MV-4-11 (cell line): ENCODE measurements around the gene INPP5A.

ENCODE experiments used
- DNase-seq: peaks from one replicate; lab custom pipeline; 2025; lab: John Stamatoyannopoulos, UW

INPP5A gene

DNA sequence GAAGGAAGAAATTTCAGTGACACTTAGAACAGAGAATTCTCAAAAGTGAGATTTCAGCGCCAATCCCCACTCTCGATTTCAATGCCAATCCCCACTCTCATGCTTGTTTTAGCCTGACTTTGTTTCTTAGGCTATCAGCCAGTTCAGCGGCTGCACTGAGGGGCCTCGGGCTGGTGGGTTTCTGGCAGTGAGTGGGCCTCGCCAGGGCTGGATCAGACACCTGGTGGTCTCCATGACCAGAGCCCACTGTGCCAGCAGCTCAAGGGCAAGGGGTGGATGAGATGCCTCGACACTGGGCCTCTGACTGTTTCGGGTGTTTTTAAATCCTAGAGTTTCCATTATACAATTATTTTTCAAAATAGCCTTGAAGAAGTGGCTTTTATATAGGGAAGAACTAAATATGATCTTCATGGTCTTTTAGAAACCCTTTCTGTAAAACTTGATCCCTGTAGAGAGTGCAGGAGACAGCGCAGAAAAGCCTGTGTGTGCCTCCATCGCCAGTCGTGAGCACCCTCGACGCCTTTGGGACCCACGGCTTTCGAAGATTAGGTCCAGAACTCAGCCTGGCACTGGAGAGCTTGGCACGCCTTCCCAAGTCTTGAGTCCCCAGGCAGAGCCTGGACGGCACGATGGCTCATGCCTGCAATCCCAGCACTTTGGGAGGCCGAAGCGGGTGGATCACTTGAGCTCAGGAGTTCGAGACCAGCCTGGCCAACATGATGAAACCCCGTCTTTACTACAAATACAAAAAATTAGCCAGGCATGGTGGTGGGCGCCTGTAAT is 76.2 kb downstream of the INPP5A start:
- no peak for DNase-seq

DNA sequence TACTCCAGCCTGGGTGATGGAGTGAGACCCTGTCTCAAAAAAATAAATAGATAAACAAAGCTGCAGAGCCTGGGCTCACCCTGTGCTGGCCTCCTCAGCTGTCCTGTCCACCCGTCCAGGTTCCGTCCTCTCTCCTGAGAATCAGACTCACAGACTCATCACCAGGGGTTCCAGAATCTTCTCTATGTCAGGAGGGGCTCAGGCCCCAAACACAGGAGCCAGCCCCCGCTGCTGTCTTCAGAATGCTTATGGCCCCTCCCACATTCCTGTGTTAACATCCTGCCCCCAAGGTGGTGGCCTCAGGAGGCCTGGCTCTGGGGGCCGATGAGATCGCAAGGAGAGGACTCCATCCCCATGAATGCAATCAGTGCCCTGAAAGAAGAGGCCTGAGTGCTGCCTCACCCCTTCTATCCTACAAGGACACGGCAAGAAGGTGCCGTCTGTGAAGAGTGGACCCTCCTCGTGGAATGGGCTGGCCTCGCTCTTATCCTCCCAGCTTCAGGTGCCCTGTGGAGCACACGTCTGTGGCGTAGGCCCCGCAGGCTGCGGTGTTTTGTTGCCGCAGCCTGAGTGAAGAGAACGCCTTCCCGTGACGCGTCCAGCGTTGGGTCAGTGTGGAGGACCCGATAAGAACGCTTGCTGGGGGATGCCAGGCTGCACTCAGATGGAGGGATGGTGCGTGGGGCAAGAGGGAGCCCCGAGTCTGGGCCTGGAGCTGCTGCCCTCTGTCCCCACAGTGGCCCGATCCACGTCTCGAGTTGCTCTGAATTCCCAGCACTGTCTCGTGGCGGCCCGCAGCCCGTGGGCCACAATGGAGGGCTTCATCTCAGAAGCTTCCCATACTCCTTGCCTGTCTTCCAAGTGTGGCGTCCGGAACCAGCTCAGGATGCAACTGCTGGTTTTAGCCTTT is 77.1 kb downstream of the INPP5A start:
- DNase-seq, result no peak

DNA sequence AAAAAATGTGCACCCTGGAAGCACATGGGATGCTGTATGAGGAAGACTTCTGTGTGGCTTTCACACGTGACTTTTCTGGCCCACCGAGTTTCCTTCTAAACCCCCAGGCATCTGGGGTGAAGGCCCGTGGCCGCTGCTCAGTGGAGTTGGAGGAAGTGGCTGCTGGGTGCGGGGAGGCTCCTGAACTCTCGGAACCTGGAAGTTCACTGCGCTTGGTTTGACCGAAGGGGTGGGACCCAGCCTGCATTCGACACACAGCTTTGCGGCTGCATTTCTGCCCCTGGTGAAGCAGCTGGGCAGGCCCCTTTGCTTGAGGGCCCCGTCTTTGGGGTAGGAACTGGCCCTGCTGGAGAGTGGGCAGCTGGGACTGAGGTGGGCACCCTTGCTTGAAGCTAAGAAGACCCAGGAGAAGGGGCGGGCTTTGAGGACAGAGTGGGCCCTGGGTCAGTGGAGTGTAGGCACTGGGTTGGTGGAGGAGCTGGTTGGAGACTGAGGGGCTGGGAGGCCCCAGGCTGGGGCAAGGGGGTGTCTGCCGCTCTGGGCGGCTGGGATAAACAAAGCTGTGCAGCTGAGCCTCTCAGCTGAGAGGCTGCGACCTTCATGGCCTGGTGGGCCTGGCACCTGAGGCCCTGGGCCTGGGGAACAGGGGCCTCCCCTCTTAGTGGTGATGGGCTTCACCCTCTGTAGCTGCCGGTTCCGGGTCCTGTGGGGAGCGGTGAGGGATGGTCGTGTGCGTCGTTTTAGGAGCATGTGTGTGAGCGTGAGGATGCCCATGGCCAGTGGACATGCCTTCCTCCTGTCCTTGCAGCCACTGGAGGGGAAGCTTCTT is 78.0 kb downstream of the INPP5A start:
- no peak for DNase-seq

DNA sequence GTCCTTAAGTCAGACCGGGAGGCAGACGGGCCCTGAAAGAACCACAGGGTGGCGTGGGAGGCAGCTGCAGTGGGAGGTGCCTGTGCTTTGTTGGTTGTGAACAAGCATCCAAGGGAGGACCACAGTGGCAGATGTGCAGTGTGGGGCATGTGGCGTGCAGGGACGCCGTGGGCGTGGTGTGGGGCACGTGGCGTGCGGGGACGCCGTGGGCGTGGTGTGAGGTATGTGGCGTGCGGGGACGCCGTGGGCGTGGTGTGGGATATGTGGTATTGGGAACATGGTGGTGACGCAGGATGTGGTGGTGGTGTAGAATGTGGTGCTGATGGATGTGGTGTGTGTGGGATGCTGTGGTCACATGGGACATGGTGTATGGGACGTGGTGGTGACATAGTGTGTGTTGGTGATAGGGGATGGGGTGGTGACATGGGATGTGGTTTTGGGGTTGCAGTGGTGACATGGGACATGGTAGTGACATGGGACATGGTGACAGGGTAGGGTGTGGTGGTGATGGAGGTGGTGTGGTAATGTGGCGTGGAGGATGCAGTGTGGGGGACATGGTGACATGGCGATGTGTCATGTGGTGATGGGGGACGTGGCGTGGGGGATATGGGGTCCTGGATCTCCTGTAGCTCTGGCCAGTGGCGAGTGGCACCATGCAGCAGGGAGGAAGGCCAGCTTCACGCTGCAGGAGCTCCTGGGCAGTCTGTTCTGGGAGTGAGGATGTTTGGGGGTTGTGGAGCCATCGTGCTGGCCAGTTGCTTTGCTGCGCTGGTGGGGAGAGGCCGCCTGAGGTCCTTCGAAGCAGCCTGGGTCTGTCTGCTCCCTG is 78.8 kb downstream of the INPP5A start:
- peak; percentile 21 for DNase-seq

DNA sequence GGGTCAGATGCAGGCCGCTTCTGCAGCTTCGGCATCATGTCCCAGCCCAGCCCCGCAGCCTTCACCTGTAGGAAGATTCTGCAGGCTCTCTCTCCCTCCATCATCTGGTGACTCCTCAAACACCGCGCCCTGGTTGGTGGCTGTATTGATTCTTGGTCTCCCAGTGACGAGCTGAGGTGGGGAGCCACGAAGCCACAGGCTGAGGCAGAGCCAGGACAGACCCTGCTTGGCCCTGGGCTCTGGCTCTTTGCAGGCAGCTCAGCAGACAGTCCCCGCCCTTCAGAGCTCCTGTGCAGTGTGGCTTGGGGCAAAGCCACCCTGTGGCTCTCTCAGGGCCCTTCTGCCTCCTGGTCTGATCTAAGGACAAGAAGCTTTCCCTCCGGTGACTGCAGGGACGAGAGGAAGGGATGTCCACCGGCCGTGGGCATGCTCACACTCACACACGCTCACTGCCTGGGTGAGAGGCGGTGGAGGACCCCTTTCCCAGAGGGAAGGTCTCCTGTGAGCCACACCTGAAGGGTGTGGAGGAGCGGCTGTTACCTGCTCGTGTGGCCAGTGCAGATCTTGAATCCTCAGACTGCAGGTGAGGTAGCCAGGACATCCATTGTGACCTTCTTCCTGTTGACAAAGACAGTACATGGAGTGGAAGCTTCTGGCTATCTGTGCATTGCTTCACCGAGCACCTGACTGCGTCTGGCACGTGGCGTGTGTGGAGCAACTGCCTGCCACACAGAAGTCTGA is 79.6 kb downstream of the INPP5A start:
- no peak for DNase-seq

DNA sequence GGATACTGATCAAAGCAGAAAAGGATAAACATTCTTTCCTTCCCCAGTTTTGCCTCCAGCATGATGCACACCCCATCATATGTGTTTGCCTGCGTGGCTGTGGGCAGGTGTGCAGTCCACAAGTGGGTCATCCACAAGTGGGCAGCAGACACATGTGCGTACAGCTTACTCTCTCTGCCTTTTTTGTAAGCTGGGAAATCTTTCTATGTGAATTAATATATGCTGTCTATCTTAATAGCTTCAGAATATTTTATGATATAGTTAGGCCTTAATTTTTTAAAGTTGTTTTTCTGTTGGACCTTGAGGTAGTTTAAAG is 80.1 kb downstream of the INPP5A start:
- DNase-seq, result no peak

DNA sequence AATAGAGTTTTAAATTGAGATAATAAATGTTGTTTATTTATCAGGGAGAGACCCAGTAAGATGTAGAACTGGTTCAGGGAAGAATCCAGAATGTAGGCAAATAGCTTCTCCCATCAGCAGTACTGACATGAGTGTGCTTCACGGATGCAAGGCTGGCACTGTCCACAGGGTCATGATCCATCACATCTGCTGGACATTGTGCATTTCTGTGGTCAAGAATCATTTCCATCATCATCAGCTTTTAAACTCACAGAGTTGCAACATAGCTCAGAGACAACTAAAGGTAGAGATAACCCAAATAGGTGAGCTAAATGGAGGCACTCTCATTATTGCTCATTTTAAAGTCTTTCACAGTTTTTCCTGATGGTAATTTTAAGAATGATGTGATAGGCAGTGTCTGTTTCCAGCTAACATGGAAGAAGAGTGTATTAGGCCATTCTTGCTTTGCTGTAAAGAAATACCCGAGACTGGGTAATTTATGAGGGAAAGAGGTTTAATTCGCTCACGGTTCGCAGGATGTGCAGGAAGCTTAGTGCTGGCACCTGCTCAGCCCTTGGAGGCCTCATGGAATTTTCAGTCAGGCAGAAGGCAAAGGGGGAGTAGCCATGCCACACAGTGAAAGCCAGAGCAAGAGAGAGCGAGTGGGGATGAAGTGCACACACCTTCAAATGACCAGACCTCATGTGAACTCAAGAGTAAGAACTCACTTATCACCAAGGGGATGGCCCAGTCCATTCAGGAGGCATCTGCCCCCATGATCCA is 80.8 kb downstream of the INPP5A start:
- DNase-seq, result no peak

DNA sequence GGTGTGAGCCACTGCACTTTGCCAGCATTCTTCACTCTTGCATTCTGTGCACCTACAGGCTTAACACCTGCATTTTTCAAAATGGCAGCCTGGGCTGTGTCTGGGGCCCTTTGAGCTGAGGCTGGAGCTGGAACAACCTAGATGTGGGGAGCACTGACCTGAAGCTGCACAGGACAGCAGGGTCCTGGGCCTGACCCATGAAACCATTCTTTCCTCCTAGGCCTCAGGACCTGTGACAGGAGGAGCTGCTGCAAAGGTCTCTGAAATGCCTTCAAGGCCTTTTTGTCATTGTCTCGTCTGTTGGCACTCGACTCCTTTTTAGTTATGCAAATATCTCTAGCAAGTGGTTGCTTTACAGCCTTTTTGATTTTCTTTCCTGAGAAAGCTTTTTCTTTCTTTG is 82.3 kb downstream of the INPP5A start:
- no peak for DNase-seq

DNA sequence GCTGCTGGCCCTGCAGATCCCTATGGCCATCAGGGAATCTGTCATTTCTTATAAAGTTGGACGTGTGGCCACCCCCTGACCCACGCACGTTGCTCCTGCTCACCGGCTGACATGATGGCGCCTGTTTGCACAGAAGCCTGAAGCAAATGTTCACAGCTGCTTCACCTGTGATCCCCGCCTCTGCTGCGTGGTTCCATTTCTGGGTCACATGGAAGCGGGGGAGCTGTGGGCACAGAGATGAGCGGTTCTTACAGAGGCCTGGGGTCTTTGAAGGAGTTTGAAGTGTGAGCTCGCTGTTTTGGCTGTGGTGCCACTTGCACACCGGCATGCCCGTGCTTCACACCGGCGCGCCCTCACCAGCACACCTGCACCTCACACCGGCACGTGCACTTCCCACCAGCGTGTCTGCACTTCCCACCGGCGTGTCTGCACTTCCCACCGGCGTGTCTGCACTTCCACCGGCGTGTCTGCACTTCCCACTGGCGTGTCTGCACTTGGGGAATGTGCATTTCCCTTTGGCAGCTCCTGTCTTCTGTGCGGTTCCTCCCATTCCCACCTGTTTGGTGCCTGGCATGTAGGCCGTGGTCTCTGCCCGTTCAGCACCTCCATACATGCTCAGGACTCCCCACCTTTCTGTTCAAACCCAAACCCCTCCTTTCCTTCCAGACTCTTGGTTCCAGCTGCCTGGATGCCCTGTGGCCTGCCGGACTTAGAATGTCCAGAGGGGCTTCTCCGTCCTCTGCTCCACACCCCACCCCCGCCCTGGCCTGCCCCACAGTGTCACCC is 86.7 kb downstream of the INPP5A start:
- no peak for DNase-seq

DNA sequence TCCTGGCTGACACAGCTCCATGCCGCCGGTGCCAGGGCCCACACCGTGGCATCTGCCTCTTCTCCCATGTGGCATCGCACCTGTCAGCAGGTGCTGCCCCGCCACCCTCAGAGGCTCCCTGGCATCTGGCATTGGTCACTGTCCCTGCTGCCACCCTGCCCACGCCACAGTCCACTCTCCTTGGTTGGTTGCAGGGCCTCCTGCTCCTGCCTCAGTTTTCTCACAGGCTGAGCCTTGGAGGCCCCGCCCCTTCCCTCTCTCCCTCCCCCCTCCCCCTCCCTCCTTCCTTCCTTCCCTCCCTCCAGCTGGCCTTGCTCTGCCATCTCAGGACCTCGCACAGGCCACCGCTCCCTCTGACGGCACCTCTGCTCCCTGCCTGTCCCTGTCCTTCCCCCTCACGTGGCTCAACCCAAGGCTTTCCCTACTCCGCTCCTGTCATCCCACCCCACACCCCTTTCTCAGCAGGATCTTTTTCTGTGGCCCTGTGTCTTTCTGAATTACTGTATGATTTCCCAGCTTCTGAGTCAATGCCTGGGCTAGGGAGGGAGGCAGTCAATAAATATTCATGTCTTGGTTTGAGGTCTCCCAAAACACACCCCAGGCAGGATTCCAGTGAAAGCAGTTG is 87.4 kb downstream of the INPP5A start:
- no peak for DNase-seq

DNA sequence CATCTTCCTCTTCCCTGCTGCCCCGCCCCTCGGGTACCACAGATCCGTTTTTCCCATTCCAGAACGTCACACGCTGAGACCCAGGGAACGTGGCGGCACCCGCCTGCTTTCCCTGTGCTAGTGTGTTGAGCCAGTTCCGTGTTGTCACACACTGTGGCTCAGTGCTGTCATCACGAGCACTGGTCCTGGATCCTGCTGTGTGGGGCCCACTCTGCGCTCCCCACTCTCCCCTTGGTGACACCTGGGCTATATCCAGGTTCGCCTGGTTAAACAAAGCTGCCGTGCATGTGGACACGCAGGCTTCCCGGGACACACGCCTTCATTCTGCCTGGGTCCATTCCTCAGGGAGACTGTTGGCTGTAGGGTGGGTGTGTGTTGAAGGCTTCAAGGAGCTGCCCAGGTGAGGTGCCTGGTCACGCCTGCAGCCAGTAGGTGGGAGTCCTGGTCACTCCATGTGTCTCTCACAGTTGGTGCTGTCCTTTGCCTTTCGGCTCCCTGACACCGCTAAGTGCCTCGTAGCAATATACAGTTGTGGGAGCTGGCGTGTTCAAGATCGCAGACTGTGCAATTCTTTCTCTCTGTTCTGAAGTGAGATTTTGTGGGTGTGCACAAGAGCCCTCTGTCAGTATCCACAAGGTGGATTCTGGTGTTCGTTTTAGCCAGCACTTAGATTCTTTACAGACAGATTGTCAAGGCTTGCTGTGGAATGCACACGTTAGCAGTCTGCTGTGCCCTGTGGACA is 88.6 kb downstream of the INPP5A start:
- DNase-seq, result no peak

DNA sequence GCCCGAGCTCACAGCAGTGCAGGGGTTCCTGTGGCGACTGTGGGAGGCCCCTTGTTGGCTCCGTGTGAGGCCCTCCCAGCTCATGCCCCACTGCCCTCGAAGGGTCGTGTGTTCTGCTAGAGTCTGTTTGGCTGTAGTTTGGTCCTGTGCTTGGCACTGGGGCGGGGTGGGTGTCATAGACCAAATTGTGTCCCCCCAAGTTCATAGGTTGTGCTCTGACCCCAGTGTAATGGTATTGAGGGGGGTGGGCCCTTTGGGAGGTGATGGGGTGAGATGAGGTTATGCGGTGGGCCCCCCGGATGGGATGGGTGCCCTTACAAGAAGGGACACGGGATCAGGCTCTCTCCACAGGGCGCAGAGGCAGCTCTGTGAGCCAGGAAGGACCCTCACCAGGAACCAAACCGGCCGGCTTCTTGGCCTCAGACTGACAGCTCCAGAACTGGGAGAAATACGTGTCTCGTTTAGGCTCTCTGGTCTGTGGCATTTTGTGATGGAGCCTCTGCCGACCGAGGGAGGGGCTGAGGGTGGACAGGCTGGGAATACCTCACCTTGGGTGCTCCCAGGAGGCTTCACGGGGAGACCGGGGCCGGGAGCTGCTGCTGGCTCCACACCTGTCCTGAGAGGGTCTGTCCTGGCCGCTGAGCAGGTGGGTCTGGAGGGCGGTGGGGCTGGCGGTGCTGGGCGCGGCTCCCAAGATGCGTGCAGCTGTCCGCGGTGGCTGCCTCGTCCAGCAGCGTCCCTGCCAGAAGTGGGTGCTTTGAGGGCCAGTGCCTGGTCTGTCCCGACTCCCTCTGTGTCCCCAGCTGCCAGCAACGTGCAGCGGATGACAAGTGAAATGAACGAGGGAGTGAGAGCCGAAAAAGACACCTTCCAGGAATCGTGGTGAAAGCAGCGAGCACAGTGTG is 89.4 kb downstream of the INPP5A start:
- DNase-seq, result no peak

DNA sequence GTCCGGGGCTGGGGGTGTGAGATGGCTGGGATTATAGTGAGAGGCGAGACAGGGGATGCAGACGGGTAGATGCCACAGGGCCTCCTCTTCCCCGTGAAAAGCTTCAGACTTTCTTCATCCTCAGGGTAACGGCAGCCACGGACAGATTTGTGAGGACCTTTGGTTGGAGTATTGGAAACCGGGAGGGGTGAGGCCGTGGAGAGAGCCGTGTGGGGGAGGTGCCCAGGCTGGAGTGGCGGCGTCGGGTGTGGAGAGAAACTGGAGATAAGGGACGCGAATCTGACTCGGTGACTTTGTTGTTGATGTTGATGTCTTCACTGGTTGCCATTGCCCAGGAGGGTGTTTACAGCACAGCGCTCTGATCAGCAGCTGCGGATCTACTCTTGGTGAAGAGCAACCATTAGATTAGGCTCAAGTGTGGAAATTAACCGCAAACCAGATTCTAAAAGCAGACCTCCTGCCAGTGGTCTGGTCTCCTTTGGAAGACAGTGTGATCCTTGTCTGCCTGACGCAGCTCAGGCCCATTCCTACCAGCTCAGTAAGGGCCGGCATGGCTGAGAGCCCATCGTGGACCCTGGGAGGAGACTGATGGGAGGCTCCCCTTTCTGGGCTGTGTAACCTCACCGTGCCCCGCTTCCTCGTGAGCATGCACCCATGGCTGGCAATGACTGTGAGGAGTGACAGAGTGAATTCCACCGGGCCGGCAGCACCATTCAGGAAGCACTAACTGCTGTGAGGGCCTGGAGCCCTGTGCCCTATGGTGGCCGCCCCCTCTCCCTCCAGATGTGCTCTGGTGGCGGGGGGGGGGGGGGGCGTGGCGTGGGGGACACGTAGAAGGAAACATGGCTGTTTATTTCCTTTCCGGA is 90.3 kb downstream of the INPP5A start:
- peak; percentile 83 for DNase-seq

DNA sequence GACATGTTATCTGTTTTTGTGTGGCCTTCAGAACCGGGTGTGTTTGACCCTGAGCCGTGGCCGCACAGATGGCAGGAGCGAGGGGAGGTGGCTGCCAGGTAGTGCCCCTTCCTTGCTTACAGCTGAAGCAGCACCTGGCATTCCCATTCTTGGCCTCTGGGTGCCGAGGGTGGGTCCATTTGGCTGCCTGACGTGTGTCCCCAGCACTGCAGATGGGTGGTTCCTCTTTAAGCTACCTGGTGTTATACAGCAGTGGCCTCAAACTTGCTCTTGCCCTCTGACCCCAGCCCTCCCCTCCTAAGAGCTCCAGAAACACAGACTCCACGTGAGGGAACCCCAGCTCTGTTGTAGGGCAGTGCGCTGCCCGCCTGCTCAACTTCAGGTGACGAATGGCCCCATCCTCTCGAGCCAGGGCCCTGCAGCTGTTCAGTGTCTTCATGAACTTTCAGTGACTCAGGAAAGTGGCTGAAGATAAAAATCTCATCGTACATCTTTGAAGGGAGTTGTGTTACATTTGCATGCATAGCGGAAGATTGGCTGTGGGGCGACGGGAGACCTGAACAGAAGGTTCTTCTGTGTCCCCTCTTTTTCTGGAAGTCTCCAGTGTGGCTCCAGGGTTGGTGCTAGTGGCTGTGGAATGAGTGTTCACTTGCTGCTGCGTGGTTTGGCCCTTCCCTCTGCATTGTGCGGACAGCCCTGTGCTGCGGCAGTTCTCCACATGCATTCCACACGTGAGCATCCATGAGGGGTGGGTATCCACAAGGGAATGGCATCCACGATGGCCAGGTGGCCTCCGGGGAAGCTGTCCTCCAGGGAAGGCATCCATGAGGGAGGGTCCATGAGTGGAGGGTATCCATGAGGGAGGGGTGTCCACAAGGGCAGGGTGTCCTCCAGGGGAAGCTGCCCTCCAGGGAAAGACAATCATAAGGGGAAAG is 91.6 kb downstream of the INPP5A start:
- no peak for DNase-seq

DNA sequence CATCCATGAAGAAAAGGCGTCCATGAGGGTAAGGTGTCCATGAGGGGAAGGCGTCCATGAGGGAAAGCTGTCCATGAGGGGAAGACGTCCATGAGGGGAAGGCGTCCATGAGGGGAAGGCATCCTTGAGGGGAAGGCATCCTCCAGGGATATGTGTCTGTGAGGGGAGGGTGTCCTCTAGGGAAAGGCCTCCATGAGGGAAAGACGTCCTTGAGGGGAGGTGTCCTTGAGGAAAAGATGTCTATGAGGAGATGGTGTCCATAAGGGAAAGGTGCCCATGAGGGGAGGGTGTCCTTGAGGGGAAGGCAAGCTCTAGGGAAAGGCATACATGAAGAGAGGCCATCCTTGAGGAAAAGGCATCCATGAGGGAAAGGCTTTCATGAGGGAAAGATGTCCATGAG is 92.6 kb downstream of the INPP5A start:
- no peak for DNase-seq
